GM23248 (cell line): Measurements from ENCODE around the gene TSPAN9. TPM values are rescaled to one million over a fixed set of nuclear protein-coding genes. Genes with fewer than 3 reads are reported as not detected.

Experiments
- DNase-seq: peaks from one replicate; pipeline ENCODE4 v3.0.0-alpha.2; 2015
- H2AFZ ChIP-seq: fragments of 200-600 bp; sonication (generic); 2 replicates; pipeline ENCODE4 v1.6.1; 2016; ENCODE audit warnings: antibody characterized with exemption
- H3F3A ChIP-seq: fragments of 200-600 bp; sonication (generic); 2 replicates; pipeline ENCODE4 v1.6.1; 2016; ENCODE audit warnings: mild to moderate bottlenecking, antibody characterized with exemption, mixed run types; ENCODE audit not compliant: insufficient read depth
- H3K27ac ChIP-seq: fragments of 200-600 bp; sonication (generic); 2 replicates; pipeline ENCODE4 v1.5.1; 2016; ENCODE audit warnings: mild to moderate bottlenecking
- H3K27me3 ChIP-seq: fragments of 200-600 bp; sonication (generic); replicated peaks from 2 replicates; pipeline ENCODE4 v1.6.1; 2016; ENCODE audit warnings: mild to moderate bottlenecking; ENCODE audit not compliant: insufficient read depth
- H3K36me3 ChIP-seq: fragments of 200-600 bp; sonication (generic); 2 replicates; pipeline ENCODE4 v1.6.1; 2016; ENCODE audit warnings: low read depth, mild to moderate bottlenecking
- H3K4me1 ChIP-seq: fragments of 200-600 bp; sonication (generic); 2 replicates; pipeline ENCODE4 v1.6.1; 2016; ENCODE audit warnings: mild to moderate bottlenecking; ENCODE audit not compliant: insufficient read depth
- H3K4me2 ChIP-seq: fragments of 200-600 bp; sonication (generic); one replicate; pipeline ENCODE4 v1.6.1; 2016; ENCODE audit warnings: mild to moderate bottlenecking; ENCODE audit not compliant: unreplicated experiment
- H3K4me3 ChIP-seq: fragments of 200-600 bp; sonication (generic); 2 replicates; pipeline ENCODE4 v1.5.1; 2016; ENCODE audit warnings: mild to moderate bottlenecking
- H3K79me2 ChIP-seq: fragments of 200-600 bp; sonication (generic); 2 replicates; pipeline ENCODE4 v1.6.1; 2016; ENCODE audit warnings: mild to moderate bottlenecking; ENCODE audit not compliant: insufficient read depth
- H3K9ac ChIP-seq: fragments of 200-600 bp; sonication (generic); 2 replicates; pipeline ENCODE4 v1.6.1; 2016; ENCODE audit warnings: mild to moderate bottlenecking
- H3K9me2 ChIP-seq: fragments of 200-600 bp; sonication (generic); 2 replicates; pipeline ENCODE4 v1.6.1; 2016; ENCODE audit warnings: mixed run types, mild to moderate bottlenecking, moderate library complexity; ENCODE audit not compliant: insufficient read depth
- H3K9me3 ChIP-seq: fragments of 200-600 bp; sonication (generic); one replicate; pipeline ENCODE4 v1.6.1; 2017; ENCODE audit warnings: low read depth
- H4K20me1 ChIP-seq: fragments of 200-600 bp; sonication (generic); 2 replicates; pipeline ENCODE4 v1.6.0; 2016; ENCODE audit not compliant: insufficient read depth
- EZH2 ChIP-seq: fragments of 200-600 bp; sonication (generic); IDR thresholded peaks from 2 replicates; pipeline ENCODE4 v1.6.1; 2018; ENCODE audit warnings: antibody characterized with exemption, mild to moderate bottlenecking; ENCODE audit not compliant: insufficient read depth, poor library complexity, severe bottlenecking
- EZH2phosphoT487 ChIP-seq: fragments of 200-600 bp; sonication (generic); IDR thresholded peaks from 2 replicates; pipeline ENCODE4 v1.6.1; 2018; ENCODE audit warnings: antibody characterized with exemption, moderate library complexity, mild to moderate bottlenecking, low read depth; ENCODE audit not compliant: insufficient read depth
- WGBS, 2 experiments: methylation state at CpG; one replicate each; pipeline ENCODE4 v1.1.6; 2015 to 2017; ENCODE audit warnings: low lambda C conversion rate in 2 of 2, low coverage in 1 of 2; ENCODE audit errors: missing lambda C conversion rate in 2 of 2; 5-methylcytosine and 5-hydroxymethylcytosine counted together
- in situ Hi-C: fragments of 300-500 bp; cut with MboI; formaldehyde crosslinking; loops from 2 replicates; pipeline ENCODE4 v1.15.0; 2020
- polyA plus RNA-seq: library from polyadenylated mRNA; unstranded; fragments of >200 nt; fragmentation: Nextera tagmentation; extraction: Ambion mirVana; gene quantifications from 2 replicates; pipeline ENCODE4 v1.2.1, GENCODE V29; 2016
- total RNA-seq: library from RNA; depleted of rRNA; stranded (reverse); fragments of >200 nt; shearing (Covaris generic); gene quantifications from 2 replicates; pipeline ENCODE4 v1.2.3, GENCODE V29; 2014

The TSPAN9 gene
- total and polyA plus RNA-seq, 2 experiments from 2014 or later, result 9.5 to 14.4 TPM

DNA sequence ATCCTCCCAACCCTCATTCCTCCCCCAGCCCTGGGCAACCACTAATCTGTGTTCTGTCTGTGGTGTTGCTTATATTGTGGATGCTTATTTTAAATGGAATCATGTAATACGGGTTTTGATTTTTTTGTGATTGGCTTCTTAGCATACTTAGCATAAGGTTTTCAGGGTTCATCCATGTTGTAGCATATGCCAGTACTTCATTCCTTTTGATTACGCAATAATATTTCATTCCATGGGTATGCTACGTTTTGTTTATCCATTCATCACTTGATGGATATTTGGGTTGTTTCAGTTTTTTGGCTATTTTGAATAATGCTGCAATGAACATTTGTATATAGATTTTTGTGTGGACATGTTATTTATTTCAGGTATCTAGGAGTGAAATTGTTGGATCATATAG is 82.9 kb downstream of the TSPAN9 start:
- in situ Hi-C loops, result no loop called here
- no peaks in the 10 kb centered on the region for H3F3A ChIP-seq
- no peaks in the 10 kb centered on the region for H3K27me3 ChIP-seq
- H3K4me2 ChIP-seq, result no peak overlapping the region
- no peak overlapping the region for H3K4me3 ChIP-seq
- H3K4me1 ChIP-seq, result peaks cover 16% of the 10 kb centered on the region
- 57 to 64% methylated on average over 3 of the region's 3 CpGs for WGBS, 2 experiments
- no peak overlapping the region for H3K27ac ChIP-seq
- H3K79me2 ChIP-seq, result no peaks in the 10 kb centered on the region
- H4K20me1 ChIP-seq, result no peaks in the 10 kb centered on the region
- DNase-seq, result no peak
- no peaks in the 10 kb centered on the region for H3K9me3 ChIP-seq
- H3K36me3 ChIP-seq, result no peaks in the 10 kb centered on the region
- no peak overlapping the region for H2AFZ ChIP-seq
- no peak overlapping the region for H3K9ac ChIP-seq
- no peaks in the 10 kb centered on the region for H3K9me2 ChIP-seq
- TF ChIP-seq EZH2 (no peak), EZH2phosphoT487 (no peak)

- no peaks in the 10 kb centered on the region for H3F3A ChIP-seq
- H3K4me1 ChIP-seq, result peaks cover 16% of the 10 kb centered on the region
- H3K9me3 ChIP-seq, result no peaks in the 10 kb centered on the region
- H3K4me2 ChIP-seq, result no peak overlapping the region
- no peak overlapping the region for H3K27ac ChIP-seq
- no peaks in the 10 kb centered on the region for H3K27me3 ChIP-seq
- H3K9ac ChIP-seq, result no peak overlapping the region
- WGBS, 2 experiments, result 89 to 91% methylated on average over 6 of the region's 6 CpGs
- DNase-seq, result no peak
- no peak for TF ChIP-seq EZH2phosphoT487
- no peak for TF ChIP-seq EZH2
- no peaks in the 10 kb centered on the region for H3K36me3 ChIP-seq
- no peaks in the 10 kb centered on the region for H4K20me1 ChIP-seq
- H3K4me3 ChIP-seq, result no peak overlapping the region
- no peaks in the 10 kb centered on the region for H3K9me2 ChIP-seq
- no peaks in the 10 kb centered on the region for H3K79me2 ChIP-seq
- no peak overlapping the region for H2AFZ ChIP-seq
- in situ Hi-C loops, result no loop called here
These were observed 84.7 kb downstream of the TSPAN9 start for GRCh38 chr12:3161861-3162260.

- Histone ChIP-seq H3K27me3 (no peaks in the 10 kb centered on the region), H3K4me3 (no peak overlapping the region), H3K9me2 (no peaks in the 10 kb centered on the region), H3K79me2 (no peaks in the 10 kb centered on the region), H3K9me3 (no peaks in the 10 kb centered on the region), H3K4me2 (no peak overlapping the region), H3K9ac (no peak overlapping the region), H4K20me1 (no peaks in the 10 kb centered on the region), H2AFZ (no peak overlapping the region), H3K36me3 (no peaks in the 10 kb centered on the region), H3K4me1 (peaks cover 22% of the 10 kb centered on the region), H3F3A (peaks cover 11% of the 10 kb centered on the region), H3K27ac (no peak overlapping the region)
- no peak for DNase-seq
- in situ Hi-C loops, result no loop called here
- TF ChIP-seq EZH2phosphoT487, result no peak
- WGBS, 2 experiments, result 96% methylated on average over 11 of the region's 11 CpGs
These were observed 87.4 kb downstream of the TSPAN9 start for GRCh38 chr12:3164454-3165077.

DNA sequence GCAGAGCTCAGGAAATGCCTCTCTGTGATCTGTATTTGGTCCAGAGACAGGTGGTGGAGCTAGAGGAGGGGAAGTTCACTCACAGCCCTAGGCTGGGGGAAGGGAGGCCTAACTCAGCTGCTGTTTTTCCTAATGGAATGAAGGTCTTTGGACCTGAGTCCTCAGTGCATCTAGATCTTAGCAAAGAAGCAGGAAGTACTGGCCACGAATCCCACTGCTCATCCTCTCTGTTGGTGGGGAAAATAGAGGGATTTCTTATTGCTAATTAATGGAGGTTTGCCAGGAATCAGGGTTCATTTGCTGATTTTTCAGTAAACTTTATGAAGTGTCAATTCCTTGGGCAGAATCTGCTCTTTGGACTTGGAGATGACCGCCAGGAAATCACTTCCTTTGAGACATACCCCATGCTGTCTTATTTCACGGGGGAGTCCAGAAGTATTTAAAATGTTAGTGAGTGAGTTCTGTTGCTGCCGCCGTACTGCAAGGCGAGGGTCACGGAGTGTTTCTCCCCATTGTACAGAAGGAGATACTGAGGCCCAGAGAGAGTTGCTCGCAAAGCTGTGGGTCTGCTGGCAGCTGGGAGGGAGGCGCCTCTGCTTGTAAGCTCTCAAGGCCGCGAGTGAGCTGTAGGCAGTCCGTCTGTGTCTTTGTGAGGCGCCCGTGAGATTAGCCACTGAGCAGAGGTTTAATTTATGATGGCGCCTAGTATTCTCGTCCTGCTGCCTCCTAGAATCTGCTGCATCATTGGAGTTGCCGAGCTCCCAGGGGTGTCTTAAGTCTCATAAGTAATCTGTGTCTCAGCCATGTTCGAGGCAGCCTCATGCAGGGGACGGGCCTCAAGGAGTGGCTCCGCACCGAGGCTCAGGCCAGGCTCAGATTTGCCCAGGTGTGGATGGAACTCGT is 88.2 kb downstream of the TSPAN9 start:
- in situ Hi-C loops, result no loop called here
- no peak overlapping the region for H3K4me2 ChIP-seq
- no peak overlapping the region for H3K27ac ChIP-seq
- H3K9me2 ChIP-seq, result no peaks in the 10 kb centered on the region
- no peak overlapping the region for H3K4me3 ChIP-seq
- no peaks in the 10 kb centered on the region for H4K20me1 ChIP-seq
- no peak overlapping the region for H2AFZ ChIP-seq
- DNase-seq, result no peak
- H3K9me3 ChIP-seq, result no peaks in the 10 kb centered on the region
- no peak overlapping the region for H3K9ac ChIP-seq
- no peaks in the 10 kb centered on the region for H3K27me3 ChIP-seq
- H3K79me2 ChIP-seq, result no peaks in the 10 kb centered on the region
- H3K36me3 ChIP-seq, result no peaks in the 10 kb centered on the region
- H3K4me1 ChIP-seq, result peaks cover 22% of the 10 kb centered on the region
- TF ChIP-seq EZH2phosphoT487 (no peak), EZH2 (no peak)
- H3F3A ChIP-seq, result peaks cover 17% of the 10 kb centered on the region
- 94 to 95% methylated on average over 22 of the region's 22 CpGs for WGBS, 2 experiments
